LNCaP clone FGC (cell line): Measurements from ENCODE around the gene UNC13D.
"Not testable (repeated sequence)": the region's sequence is repeated elsewhere in the genome, so short reads cannot be mapped to it uniquely, and the experiment has no call there.

ENCODE experiments used
- DNase-seq: peaks from one replicate; pipeline ENCODE4 v3.0.0-alpha.2; 2011; ENCODE audit warnings: low read depth
- H3K4me3 ChIP-seq: 2 replicates; pipeline ENCODE4 v1.5.1; 2011; ENCODE audit warnings: mild to moderate bottlenecking, low read depth, low read length, control low read depth
- TF ChIP-seq, protein P1 (sequence below): IDR thresholded peaks from 2 replicates; pipeline ENCODE4 v1.5.1; 2012; ENCODE audit warnings: mild to moderate bottlenecking; ENCODE audit not compliant: control insufficient read depth, insufficient read depth; ENCODE audit errors: extremely low read depth

Gene UNC13D

DNA sequence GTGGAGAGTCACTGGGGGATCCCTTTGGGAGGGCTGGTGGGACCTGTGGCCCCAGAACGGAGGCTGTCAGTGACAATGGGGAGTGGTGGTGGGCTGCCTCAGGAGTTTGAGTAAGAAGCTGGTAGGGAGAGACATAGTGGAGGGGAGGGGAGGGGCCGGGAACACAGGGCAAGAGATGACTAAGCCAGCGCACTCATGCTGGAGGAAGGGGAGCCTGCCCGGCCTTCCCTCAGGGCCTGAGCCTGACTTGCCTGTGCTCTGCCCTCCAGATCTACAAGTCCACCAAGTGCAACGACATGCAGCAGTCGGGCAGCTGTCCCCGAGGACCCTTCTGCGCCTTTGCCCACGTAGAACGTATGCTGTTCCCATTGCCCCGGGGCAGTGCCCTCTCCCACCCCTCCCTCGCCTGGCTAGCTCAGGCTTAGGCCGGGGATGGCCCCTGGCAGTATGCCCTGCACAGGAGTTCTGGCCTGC is 29.3 kb downstream of the UNC13D start:
- TF ChIP-seq, protein P1, sequence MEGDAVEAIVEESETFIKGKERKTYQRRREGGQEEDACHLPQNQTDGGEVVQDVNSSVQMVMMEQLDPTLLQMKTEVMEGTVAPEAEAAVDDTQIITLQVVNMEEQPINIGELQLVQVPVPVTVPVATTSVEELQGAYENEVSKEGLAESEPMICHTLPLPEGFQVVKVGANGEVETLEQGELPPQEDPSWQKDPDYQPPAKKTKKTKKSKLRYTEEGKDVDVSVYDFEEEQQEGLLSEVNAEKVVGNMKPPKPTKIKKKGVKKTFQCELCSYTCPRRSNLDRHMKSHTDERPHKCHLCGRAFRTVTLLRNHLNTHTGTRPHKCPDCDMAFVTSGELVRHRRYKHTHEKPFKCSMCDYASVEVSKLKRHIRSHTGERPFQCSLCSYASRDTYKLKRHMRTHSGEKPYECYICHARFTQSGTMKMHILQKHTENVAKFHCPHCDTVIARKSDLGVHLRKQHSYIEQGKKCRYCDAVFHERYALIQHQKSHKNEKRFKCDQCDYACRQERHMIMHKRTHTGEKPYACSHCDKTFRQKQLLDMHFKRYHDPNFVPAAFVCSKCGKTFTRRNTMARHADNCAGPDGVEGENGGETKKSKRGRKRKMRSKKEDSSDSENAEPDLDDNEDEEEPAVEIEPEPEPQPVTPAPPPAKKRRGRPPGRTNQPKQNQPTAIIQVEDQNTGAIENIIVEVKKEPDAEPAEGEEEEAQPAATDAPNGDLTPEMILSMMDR: no peak
- H3K4me3 ChIP-seq: no peak overlapping the region
- DNase-seq: no peak

DNA sequence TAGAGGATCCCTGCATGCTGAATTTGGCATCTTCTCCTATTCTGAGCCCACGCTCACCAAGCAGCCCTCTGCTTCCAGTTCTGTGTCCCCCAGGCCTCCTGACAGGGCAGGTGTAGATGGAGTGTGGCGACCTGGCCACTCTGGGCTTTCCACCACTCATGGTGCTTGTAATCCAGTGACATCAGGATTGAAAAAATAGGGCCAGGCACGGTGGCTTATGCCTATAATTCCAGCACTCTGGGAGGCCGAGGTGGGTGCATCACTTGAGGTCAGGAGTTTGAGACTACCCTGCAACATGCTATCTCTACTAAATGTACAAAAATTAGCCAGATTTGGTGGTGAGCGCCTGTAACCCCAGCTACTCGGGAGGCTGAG is 30.2 kb downstream of the UNC13D start:
- no peak overlapping the region for H3K4me3 ChIP-seq
- TF ChIP-seq, protein P1: no peak
- no peak for DNase-seq

DNA sequence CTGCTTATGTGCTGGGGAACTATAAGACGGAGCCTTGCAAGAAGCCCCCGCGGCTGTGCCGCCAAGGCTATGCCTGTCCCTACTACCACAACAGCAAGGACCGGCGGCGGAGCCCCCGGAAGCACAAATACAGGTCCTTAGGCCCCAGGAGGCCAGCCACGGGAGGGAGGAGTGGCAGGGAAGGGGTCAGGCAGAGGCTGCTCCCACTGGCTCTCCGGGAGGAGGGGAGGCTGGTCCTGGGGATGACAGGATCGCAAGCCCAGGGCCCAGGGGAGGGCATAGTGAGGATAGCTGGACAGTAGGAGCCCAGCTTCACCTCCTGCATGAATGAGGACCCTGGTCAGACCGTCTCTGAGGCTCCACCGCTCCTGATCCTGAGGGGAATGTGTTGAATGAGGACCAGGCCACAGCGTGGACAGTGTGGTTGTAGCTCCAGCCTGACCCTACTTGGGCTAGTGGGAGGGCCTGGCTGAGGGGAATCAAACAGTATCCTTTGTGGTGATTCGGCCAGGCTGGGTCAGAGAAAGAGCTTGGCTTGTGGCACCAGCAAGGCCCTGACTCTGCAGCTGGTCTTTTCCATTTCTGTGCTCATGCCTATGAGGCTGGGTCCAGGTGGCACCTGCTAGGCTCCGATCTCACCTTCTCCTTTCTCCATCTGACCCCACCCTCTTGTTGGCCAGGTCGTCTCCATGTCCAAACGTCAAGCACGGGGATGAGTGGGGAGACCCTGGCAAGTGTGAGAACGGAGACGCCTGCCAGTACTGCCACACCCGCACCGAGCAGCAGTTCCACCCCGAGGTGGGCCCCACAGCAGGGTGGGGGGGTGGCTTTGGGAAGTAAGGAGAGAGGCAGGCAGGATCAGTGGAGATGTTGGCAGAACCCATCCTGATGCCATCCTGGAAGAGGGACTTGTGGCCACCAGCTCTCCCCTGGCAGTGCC is 30.9 kb downstream of the UNC13D start:
- DNase-seq: no peak
- H3K4me3 ChIP-seq: no peak overlapping the region
- TF ChIP-seq, protein P1: no peak

DNA sequence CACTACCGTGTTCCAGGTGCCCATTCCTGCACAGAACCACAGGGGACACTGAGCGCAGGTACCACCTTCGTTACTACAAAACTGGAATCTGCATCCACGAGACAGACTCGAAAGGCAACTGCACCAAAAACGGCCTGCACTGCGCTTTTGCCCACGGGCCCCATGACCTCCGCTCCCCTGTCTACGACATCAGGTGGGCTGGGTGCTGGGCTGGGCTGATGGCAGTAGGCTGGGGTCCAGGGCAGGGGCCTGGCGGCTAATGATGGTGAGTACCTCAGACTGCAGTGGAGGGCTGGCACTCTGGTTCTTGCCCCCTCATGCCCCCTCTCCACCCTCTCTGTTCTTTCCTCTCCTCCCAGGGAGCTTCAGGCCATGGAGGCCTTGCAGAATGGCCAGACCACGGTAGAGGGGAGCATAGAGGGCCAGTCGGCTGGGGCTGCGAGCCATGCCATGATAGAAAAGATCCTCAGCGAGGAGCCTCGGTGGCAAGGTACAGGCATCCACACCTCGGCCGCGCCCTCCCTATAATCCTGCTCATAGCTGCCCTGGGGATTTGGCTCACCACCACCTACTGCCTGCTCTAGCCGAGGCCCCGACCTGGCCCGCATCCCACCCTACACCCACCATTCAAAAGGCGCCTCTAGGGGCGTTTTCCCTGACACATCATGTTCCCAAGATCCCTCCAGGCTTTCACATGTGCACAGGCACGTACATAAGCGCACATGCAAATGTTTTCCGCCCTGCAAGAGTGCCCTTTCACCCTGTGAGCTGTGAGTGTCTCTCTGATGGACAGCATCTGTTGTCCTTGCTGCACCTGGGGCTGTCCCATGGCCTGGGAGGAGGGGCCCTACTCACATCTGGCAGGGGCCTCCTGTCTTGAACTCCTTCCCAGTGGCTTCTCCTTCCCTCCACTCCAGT is 31.8 kb downstream of the UNC13D start:
- TF ChIP-seq, protein P1: no peak
- H3K4me3 ChIP-seq: no peak overlapping the region
- DNase-seq: no peak

DNA sequence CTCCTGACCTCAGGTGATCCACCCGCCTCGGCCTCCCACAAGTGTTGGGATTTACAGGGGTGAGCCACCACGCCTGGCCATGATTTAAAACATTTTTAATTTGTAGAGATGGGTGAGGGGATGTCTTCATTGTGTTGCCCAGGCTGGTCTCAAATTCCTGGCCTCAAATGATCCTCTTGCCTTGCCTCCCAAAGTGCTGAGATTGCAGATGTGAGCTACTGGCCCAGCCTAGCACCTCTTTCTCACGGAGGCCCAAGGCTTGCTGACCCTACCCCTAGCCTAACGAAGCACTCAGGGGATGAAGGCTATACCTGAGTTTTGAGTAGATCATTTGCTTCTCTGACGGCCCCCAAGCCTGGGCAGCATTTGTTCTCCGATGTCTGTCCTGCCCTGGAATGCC is 33.0 kb downstream of the UNC13D start:
- no peak for DNase-seq
- TF ChIP-seq, protein P1: no peak
- no peak overlapping the region for H3K4me3 ChIP-seq

DNA sequence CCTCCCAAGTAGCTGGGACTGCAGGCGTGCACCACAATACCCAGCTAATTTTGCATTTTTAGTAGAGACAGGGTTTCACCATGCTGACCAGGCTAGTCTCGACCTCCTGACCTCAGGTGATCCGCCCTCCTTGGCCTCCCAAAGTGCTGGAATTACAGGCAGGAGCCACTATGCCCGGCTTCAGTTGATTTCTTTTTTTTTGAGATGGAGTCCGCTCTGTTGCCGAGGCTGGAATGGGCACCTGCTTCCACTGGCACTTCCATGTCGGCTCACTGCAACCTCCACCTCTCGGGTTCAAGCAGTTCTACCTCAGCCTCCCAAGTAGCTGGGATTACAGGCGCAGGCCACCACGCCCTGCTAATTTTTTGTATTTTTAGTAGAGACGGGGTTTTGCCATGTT is 33.4 kb downstream of the UNC13D start:
- not testable (repeated sequence) for H3K4me3 ChIP-seq, DNase-seq

DNA sequence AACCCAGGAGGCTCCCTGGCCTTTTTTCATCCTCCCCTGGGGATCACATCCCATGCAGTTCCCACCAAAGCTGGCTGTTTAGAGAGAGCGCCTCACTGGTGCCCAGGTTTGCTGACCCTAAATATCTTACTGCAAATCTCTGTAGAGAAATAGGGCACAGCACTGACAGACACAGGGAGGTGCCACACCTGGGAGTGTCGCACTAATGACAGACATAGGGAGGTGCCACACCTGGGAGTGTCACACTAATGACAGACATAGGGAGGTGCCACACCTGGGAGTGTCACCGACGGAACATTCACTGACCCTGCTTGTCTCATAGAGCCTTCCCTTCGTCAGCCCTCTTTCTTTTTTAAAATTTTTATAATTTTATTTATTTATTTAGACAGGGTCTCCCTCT is 34.0 kb downstream of the UNC13D start:
- DNase-seq: no peak
- TF ChIP-seq, protein P1: no peak
- no peak overlapping the region for H3K4me3 ChIP-seq
